GM18909 (cell line): Measurements from ENCODE around the gene COA5.

Experiments used
- ATAC-seq: cut with Tn5 transposase; IDR thresholded peaks from one replicate; pipeline ENCODE4 v1.9.1; 2021; ENCODE audit warnings: mild to moderate bottlenecking; ENCODE audit not compliant: unreplicated experiment, poor library complexity

Gene COA5

DNA sequence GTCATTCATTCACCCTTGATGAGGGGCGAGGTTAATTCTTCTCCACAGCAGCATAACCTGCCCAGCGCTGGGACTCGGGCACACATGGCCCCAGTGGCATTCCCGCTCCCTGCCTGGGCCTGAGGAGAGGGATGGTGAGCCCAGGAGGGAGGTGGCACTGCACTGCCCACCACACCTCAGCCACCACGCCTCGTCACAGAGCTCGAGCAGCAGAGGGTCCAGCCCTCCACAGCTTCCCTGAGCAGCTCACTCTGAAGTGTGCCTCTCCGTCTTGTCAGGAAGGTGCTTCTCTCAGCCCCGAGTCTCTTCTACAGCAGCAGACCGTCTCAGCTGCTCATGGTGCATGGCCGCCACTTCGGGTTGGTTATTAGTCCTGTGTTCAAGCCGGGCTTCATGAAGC, 34.9 kb downstream of the COA5 start:
- no peak for ATAC-seq

DNA sequence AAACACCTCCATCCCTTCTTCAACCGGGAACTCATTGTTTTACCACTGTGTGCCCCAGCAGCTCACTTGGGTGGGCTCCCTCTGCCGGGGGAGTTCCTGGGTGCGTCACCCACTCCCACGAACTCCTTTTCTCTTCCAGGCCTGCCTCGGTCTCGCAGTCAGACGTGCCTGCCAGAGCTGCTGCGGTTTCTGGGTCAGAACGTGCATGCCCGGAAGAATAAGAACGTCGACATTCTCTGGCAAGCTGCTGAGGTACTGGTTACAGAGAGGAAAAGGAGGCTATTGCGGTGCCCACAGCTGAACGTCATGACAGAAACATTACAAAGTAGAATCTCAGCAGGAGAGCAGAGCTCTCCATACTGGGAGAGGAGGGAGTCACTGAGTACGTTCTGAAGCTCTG, 35.6 kb downstream of the COA5 start:
- ATAC-seq, result no peak

DNA sequence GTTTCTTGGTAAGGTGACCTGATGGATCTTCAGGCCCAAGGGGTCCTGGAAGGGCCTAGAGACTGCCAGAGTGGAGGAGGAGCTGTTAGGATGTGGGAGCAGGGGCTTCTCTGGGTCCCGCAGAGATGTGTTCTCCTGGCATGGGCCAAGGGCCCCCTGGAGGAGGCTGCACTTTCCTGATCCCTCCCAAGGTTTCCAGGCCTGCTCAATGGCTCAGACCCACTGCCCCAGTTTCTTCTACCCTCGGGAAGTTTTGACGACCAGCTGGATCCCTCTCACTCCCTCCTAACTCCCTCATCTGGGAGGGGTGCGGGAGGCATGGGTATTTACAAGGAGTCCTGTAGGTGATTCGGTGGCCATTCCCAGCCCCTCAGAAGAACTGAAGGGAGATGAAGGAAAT, 36.1 kb downstream of the COA5 start:
- ATAC-seq, result no peak

DNA sequence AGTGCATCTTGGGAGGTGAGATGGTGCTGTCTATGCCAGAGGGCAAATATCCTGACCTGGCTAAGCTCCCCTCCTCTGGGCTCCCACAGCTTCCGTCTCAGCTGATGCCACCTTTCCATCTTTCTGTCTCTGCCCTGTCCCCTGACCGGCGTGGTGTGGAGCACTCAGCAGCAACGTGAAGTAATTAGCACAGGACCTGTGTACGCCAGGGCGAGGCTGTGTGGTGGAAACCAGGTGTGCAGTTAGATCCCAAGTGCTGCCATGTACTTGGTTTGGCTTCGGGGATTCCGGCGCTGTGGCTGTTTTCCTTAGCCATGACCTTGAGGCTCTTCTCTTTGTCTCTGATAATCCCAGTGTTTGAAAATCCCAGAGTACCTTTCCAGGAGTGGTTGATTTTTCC, 36.5 kb downstream of the COA5 start:
- no peak for ATAC-seq

DNA sequence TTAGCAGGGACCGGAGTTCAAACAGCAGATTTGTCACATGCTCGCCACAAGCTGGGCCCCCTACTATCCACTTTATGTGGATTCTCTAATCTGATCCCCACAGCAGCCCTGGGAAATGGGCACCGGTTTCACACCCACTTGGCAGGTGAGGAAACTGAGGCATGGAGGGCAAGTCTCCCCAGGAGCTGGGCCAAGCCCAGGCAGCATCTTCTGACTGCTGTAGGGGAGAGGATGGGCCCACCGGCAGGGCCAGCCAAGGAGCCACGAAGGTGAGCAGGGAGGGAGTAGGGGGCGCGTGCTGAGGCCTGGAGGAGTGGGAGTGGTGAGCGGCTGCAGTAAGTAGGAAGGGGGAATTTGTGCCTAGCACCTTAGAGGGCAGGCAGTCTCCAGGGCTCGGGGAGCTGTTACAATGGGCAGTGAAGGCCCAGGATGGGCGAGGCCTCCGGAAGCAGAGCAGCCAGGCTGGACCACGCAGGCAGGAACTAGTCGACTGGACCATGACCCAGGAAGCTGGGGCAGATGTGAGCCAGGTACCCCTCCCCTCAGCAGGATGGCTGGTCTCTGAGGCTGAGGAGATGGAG, 37.1 kb downstream of the COA5 start:
- no peak for ATAC-seq

DNA sequence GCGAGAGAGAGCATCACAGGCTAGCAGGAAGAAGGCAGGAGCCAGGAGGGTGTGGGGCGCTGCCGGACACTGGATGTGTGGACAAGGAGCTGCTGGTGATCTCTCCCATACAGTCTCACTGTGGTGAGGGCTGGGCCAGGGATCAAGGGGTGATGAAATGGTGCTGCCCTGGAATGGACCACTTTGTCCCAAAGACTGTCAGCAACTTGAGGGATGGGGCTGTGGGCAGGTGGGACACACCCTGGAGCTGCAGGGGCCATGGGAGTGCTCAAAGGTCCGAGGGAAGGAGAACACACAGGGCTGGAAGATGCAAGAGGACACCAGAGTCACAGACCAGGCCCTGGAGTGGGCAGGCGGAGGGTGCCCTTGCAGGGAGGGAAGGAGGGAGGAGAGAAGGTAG, 38.0 kb downstream of the COA5 start:
- no peak for ATAC-seq

DNA sequence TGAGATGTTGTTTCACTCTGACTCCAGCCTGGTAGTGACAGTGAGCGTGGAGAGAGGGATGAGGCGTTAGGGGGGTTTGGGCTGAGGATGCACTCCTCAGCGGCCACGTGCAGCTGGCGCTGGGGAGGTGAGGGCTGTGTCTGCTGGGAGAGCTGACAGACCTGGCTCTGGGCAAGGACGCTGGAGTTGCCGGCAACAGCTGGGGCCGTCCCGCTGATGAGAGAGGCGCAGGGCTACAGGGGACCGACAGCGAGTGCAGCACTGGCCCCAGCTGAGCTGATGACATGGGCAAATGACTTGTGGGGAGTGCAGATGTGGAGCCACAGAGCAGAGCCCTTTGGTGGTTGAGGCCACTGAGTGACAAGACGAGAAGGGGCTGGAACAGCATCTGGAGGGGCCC, 38.4 kb downstream of the COA5 start:
- ATAC-seq, result no peak

DNA sequence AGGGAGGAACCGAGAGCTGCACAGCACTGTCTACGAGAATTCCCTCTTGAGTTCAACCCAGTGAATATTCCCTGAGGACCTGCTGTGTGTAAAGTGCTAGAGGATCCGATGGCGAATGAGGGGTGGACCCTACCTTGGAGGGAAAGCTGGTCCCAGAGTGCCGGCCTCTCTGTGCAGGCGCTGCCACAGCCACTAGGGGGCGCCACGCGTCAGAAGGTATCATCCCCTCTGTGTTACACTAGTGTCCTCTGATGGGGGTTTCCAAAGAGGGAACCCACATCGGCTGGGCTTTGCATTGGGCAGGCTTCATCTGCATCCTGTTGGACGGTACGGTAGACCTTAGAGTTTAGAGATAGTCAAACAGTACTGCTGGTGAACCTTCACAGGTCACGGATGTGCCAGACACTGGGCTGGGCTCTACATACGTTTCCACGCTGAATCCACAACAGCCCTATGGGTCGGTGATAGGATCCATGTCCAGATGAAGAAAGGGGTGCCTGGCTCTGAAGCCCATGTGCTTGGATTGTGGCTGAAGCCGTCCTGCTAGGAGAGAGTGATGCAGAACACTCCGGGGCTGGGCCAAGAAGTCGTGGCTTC, 39.0 kb downstream of the COA5 start:
- ATAC-seq, result no peak

DNA sequence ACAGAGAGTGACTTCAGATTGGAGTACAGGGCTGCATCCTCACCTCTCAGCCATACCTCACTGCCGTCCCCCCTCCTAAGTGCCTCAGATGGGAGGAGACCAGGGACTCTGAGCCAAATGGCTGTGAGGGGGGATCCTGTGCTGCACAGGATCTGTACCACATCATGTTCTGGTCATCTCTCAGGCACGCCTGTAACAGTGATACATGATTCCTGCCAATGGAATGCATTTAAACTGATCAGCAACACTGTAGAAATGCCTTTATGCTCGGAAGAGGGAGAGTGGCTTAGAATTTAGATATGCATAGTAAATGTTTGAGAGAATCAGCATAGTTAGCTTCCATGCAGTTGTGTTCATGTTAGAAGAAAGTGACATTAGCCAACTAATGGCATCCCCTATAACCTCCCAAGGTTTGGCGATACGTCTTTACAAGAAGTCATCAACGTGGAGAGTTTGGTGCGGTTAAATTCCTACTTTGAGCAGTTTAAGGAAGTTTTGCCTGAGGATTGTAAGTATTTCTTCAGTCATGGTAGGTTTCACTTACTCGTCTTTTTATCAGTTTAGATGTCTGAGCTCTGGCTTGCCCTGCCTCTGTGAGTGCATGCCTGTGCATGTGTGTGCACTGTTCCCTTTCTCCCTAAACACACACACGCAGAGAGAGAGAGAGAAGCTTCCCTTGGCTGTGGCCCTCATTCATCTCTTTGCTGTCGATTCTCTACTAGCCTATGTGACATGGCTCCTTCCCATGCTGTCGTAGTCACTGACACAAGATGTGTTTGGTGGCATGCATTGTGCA, 40.0 kb downstream of the COA5 start:
- no peak for ATAC-seq

DNA sequence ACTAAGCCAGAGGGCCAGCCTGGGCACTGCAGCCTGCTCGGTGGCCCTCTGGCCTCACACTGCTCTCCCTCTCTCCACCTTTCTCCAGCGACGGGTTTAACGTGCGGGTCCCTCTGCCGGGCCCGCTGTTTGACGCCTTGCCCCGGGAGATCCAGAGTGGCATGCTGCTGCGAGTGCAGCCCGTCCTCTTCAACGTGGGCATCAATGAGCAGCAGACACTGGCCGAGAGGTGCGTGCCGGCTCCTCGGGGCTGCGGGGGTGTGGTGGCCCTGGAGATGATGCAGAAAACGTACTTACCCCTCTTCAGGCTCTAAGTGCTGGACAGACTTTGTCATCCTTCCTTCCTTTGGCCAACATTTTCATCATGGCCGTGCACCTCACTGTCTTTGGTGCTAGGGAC, 42.4 kb downstream of the COA5 start:
- no peak for ATAC-seq

DNA sequence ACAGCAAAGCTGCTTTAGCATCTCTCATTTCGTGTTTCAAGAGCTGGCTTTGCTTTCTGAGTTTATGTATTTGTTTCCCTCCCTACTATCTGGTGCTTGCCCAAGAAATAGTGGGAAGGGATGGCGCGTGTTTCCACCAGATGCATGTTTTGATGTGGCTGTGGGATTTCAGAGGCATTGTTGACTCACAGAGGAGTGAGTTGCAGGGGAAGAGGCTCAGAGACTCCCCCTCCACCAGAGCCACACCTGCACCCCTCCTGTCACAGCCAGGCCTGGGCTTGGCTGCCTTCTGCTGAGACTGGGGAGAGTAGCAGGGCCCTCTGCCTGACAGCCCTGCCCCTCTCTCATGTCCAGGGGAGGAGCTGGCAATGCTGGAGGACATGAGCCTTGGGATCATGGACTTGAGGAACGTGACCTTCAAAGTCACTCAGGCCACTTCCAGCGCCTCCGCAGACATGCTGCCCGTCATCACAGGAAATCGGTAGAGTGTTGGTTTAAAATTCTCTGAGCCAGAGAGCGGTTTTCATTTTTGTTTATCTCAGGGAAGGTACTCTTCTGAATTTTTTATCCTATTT, 42.9 kb downstream of the COA5 start:
- ATAC-seq, result no peak

DNA sequence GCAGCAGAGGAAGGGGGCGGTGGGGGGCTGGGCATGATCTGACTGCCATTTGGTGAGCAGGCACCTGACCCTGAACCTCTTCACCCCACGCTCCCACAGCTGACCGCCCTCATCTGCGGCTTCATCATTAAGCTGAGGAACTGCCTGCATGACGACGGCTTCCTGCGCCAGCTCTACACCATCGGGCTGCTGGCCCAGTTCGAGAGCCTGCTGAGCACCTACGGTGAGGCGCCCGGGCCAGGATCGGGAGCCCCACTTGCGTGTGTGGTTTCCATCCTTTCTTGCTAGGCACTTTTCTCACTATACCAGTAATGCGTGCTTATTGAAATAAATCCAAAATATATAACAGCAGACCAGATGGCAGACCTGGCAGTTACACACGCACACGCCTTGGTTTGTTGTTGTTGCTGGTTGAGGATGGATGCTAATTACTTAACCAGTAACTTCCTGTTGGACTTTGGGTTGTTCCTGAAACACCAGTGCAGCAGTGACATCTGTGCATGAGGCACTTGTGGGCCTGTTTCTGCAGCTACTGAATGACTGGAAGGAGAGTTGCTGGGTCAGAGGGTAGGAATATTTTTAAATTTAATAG, 43.7 kb downstream of the COA5 start:
- ATAC-seq, result no peak

DNA sequence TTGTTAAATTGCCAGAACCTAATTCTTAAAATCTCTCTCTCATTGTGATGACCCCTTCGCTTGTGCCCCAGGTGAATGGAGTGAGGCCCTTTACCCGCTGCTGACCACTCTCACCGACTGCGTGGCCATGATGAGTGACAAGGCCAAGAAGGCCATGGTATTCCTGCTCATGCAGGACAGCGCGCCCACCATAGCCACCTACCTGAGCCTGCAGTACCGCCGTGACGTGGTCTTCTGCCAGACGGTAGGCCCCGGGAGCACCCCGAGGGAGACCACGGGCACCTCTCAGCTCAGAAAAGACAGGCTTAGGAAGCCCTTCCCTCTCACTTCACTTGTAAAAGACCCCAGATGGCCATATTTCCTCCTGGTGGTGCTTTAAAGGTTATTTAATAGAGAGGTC, 44.9 kb downstream of the COA5 start:
- no peak for ATAC-seq

DNA sequence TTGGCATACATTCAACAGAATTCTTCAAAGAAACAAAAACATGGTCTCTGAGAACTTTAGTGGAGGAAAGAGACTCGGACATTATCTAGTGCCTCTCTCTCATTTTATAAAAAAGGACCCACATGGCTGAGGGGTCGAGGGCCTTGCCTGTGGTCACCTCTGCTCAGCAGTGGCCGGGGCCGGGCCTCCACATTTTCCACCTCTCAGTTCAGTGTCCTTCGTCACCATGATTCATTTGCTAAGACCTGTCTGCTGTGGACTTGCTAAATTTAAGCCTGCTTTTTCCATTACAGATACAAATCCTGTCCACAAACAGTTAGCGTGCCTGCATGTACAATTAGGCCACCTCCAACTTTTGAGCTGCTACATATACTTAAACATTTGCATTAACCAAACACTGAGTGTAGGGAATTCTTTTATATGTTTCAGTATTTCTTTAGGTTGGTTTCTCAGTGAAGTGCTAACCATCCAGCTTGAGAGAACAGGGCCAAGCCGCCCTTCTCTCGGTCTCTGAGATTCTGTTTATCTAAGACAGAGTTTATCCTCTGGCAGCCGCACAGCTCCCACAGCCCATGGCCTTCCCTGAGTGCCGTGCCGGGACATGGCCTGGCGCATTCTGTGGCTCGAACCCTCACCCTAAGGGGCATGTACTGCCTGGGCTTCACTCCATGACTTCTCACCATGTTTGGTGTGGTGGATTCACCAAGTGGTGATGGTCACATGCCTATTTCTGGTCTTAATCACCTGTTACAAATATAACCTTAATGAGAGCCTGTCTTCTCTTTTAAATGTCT, 46.2 kb downstream of the COA5 start:
- ATAC-seq, result no peak

DNA sequence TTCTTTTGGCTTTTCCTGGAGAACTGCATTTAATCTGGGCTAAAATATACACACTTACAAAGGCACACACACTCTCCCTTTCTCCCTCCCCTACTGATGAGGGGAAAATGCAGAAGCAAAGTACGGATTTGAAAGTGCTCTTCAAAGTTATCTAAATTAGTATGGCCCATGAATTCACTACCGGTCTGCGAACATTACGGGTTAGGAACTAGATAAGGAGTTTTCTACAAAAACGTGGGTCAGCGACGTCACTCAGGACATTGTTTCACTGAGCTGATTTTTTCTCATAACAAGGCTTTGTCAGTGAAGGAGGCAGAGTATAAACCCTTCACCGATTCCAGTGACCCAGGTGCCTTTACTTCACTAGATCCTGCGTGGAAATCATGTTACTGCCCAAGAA, 47.3 kb downstream of the COA5 start:
- no peak for ATAC-seq

DNA sequence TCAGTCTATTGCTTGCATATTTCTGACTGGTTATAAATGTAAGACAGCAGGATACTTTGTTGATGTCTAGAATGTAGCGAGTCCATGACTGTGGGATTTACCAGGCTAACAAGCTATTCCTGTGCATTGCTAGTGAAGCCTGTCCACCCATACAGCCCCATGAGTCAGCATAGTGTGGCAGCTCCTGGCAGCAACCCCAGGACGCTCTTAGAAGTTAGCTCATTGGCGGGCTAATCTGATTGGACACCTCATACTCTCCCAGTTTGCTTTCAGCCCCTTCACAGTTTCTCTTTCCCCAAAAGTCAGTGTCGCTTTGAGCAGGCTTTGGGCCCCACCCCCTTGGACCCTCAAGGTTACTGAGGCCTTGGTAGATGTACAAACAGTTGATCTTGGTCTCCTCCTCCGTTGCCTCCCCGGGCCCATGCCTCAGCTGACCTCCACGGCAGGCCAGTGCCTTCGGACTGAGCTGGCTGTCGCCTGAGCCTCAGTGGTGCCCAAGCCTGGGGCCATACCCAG, 48.0 kb downstream of the COA5 start:
- ATAC-seq, result no peak

DNA sequence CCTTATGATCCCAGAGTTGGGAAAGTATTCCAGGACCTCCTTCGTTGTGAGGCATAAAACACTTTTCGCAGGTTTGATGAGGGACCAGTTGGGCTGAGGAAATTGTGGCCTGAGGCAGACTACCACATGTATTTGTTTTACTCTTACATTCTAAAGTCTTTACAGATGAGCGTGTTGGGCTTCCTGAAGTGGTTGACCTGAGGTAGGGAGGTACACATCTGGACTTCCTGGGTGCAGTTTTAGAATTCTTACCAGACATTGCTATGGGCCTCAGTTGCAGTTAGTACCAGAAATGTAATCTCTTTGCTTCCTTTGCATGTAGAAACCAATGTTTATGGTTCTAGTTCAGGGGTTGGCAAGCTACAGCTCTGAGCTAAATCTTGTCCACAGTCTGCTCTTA, 48.7 kb downstream of the COA5 start:
- ATAC-seq, result no peak

DNA sequence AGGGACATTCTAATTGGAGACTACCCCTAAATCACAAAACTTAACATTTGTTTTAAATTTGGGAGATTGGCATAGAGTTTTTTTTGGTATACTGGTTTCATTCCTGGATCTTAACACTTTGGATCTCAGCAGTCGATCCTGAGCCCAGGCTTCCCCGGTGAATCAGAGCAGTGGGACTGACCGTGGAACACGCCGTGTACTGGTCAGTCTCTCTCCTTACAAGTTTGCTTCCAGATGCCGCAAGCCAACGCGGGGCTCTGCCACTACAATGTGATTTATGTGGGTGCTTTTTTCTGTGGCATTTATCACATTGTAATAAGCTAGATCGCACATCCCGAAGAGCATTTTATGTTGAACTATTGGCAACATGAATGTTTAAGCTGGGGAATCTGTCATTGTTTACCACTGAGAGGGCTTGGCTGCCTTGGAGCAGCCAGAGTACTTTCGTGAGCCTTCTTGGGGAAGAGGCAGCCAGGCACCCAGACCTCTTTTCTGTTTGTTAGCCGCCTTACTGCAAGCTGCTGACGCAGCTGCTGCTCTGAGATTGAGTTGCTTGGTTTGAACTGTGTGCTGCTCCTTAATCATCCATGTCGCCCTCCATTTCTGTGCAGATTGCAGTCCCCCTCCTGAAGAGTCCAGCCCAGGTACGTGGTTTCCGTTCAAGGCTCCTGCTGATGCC, 49.3 kb downstream of the COA5 start:
- no peak for ATAC-seq

DNA sequence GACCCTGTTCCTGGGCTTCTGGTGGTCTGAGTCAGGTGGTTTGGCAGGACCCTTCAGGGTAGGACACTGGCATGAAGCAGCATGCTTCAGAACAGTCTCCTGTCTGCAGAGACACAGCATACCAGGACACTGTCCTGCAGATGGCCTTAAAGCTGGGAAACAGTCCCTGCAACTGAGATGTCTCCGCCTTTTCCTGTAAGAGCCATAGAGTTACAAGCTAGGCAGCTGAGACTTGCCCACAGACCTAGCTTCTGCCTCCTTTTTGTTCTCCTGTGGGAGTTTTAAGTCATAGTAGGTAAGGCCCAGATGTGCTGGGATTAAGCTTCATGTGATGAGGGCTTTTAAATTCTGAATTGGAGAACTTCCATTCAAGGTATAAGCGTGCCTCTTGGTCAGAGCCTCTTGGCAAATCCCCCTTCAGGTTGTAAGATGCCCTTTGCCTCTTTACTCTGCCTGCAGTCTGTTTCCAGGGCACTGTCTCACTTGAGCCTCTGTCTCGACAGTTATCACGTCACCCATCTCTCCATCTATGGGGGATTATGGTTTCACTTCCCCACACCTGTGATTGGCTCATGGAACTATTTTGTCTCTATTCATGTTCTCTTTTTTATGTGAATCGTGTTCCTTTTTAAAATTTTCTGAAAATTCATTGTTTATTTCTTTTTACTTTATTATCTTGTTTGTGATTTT, 51.8 kb downstream of the COA5 start:
- peak; percentile 81 for ATAC-seq
